GM23338 (cell line): ENCODE results near the gene PTBP2. TPM values are rescaled to one million over a fixed set of nuclear protein-coding genes. Genes with fewer than 3 reads are reported as not detected.
"Not testable (repeated sequence)": the region's sequence is repeated elsewhere in the genome, so short reads cannot be mapped to it uniquely, and the experiment has no call there.

Source experiments
- ATAC-seq: fragments of 200-7000 bp; cut with Tn5 transposase; 3 replicates; pipeline ENCODE4 v1.9.1; 2020
- DNase-seq: peaks from one replicate; pipeline ENCODE4 v3.0.0-alpha.2; 2015; ENCODE audit warnings: low spot score
- H2AFZ ChIP-seq: fragments of 200-600 bp; sonication (generic); 2 replicates; pipeline ENCODE4 v1.8.0; 2016; ENCODE audit warnings: antibody characterized with exemption, mild to moderate bottlenecking, moderate library complexity
- H3F3A ChIP-seq: fragments of 200-600 bp; sonication (generic); replicated peaks from 2 replicates; pipeline ENCODE4 v1.8.0; 2017; ENCODE audit warnings: antibody characterized with exemption, mixed run types, low read depth
- H3K27ac ChIP-seq: fragments of 200-600 bp; sonication (generic); 2 replicates; pipeline ENCODE4 v1.6.1; 2016; ENCODE audit warnings: low read depth
- H3K27me3 ChIP-seq: fragments of 200-600 bp; sonication (generic); 2 replicates; pipeline ENCODE4 v1.8.0; 2016; ENCODE audit warnings: mild to moderate bottlenecking, mixed run types, moderate library complexity; ENCODE audit not compliant: insufficient read depth
- H3K36me3 ChIP-seq: fragments of 200-600 bp; sonication (generic); 2 replicates; pipeline ENCODE4 v1.8.0; 2016; ENCODE audit warnings: mild to moderate bottlenecking; ENCODE audit not compliant: insufficient read depth
- H3K4me1 ChIP-seq: fragments of 200-600 bp; sonication (generic); 2 replicates; pipeline ENCODE4 v1.8.0; 2016; ENCODE audit warnings: mild to moderate bottlenecking, moderate library complexity; ENCODE audit not compliant: insufficient read depth
- H3K4me2 ChIP-seq: fragments of 200-600 bp; sonication (generic); 2 replicates; pipeline ENCODE4 v1.7.1; 2017; ENCODE audit warnings: mixed run types
- H3K4me3 ChIP-seq: fragments of 200-600 bp; sonication (generic); 2 replicates; pipeline ENCODE4 v1.6.1; 2016; ENCODE audit warnings: mixed run types
- H3K79me2 ChIP-seq: fragments of 200-600 bp; sonication (generic); replicated peaks from 2 replicates; pipeline ENCODE4 v1.8.0; 2017; ENCODE audit warnings: mild to moderate bottlenecking; ENCODE audit not compliant: insufficient read depth
- H3K9me2 ChIP-seq: fragments of 200-600 bp; sonication (generic); 2 replicates; pipeline ENCODE4 v1.8.0; 2017; ENCODE audit not compliant: insufficient read depth
- H4K20me1 ChIP-seq: fragments of 200-600 bp; sonication (generic); replicated peaks from 2 replicates; pipeline ENCODE4 v1.8.0; 2017; ENCODE audit warnings: mild to moderate bottlenecking; ENCODE audit not compliant: insufficient read depth
- H3K27ac Mint-ChIP-seq: 2 replicates; pipeline ENCODE4 v1.8.0; 2020; ENCODE audit warnings: inconsistent platforms, mild to moderate bottlenecking, moderate library complexity, mixed read lengths
- H3K27me3 Mint-ChIP-seq: 3 replicates; pipeline ENCODE4 v1.8.0; 2022; ENCODE audit warnings: low read depth, mild to moderate bottlenecking, moderate library complexity, mixed read lengths, inconsistent platforms; ENCODE audit not compliant: insufficient read depth, poor library complexity
- H3K36me3 Mint-ChIP-seq: 3 replicates; pipeline ENCODE4 v1.8.0; 2021; ENCODE audit warnings: low read depth, mild to moderate bottlenecking, inconsistent platforms, moderate library complexity, mixed read lengths
- H3K4me1 Mint-ChIP-seq: 3 replicates; pipeline ENCODE4 v1.8.0; 2020; ENCODE audit warnings: mild to moderate bottlenecking, inconsistent platforms, mixed read lengths
- H3K4me3 Mint-ChIP-seq: 3 replicates; pipeline ENCODE4 v1.8.0; 2021; ENCODE audit warnings: moderate library complexity, mild to moderate bottlenecking, inconsistent platforms, mixed read lengths
- H3K9me3 Mint-ChIP-seq: 3 replicates; pipeline ENCODE4 v1.8.0; 2020; ENCODE audit warnings: moderate library complexity, mild to moderate bottlenecking, inconsistent platforms, mixed read lengths
- NANOG ChIP-seq: IDR thresholded peaks from 2 replicates; pipeline ENCODE4 v1.6.1; 2016; ENCODE audit warnings: antibody characterized with exemption, borderline replicate concordance
- ZNF114 ChIP-seq: fragments of 250-450 bp; sonication (Bioruptor Pico); IDR thresholded peaks from 2 replicates; pipeline ENCODE4 v1.5.0; 2020; ENCODE audit warnings: mild to moderate bottlenecking, moderate library complexity
- polyA plus RNA-seq: library from polyadenylated mRNA; unstranded; fragments of >200 nt; fragmentation: Nextera tagmentation; extraction: Ambion mirVana; gene quantifications from 2 replicates; pipeline ENCODE4 v1.2.1, GENCODE V29; 2016
- total RNA-seq: library from RNA; depleted of rRNA; stranded (reverse); fragments of >200 nt; shearing (Covaris generic); gene quantifications from 2 replicates; pipeline ENCODE4 v1.2.3, GENCODE V29; 2014
- TF ChIP-seq, protein P1 (sequence below), 2 experiments: fragments of 200-600 bp in 1 of 2; sonication (generic) in 1 of 2; conservative IDR thresholded peaks; 2 replicates each; pipeline versions ENCODE4 v1.5.1 to v1.6.1; 2016 to 2017; ENCODE audit warnings: antibody characterized with exemption in 2 of 2, low read depth in 2 of 2, mild to moderate bottlenecking in 2 of 2, moderate library complexity in 1 of 2
- TF ChIP-seq, protein P2 (sequence below): IDR thresholded peaks from one replicate; pipeline ENCODE4 v1.6.1; 2018; ENCODE audit warnings: antibody characterized with exemption; ENCODE audit not compliant: unreplicated experiment

The PTBP2 gene
- total and polyA plus RNA-seq, 2 experiments from 2014 or later: 50.2 to 108 TPM

DNA sequence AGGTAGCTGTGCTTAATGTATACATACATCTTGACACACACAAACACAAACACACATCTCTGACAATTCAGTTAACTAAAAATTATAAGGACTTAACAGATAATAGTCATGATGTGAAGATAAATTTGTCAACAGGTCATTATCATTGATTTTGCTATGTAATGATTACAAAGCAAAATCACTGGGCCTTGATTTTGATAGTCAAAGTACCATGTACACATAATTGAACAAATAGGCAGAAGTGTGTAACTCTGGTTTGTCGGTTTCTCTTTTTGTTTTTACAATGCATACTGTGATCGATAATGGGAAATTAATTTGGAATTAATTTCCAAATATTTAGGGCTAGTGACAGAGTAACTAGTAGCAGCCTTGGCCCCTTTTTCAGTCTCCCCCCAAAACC, 30.8 kb downstream of the PTBP2 start (continued):
- TF ChIP-seq, protein P1, sequence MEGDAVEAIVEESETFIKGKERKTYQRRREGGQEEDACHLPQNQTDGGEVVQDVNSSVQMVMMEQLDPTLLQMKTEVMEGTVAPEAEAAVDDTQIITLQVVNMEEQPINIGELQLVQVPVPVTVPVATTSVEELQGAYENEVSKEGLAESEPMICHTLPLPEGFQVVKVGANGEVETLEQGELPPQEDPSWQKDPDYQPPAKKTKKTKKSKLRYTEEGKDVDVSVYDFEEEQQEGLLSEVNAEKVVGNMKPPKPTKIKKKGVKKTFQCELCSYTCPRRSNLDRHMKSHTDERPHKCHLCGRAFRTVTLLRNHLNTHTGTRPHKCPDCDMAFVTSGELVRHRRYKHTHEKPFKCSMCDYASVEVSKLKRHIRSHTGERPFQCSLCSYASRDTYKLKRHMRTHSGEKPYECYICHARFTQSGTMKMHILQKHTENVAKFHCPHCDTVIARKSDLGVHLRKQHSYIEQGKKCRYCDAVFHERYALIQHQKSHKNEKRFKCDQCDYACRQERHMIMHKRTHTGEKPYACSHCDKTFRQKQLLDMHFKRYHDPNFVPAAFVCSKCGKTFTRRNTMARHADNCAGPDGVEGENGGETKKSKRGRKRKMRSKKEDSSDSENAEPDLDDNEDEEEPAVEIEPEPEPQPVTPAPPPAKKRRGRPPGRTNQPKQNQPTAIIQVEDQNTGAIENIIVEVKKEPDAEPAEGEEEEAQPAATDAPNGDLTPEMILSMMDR (conservative IDR thresholded peaks at IDR 0.05; ENCODE audit: low read depth in 2 of 2): no peak
- no peak for TF ChIP-seq NANOG
- TF ChIP-seq, protein P2, sequence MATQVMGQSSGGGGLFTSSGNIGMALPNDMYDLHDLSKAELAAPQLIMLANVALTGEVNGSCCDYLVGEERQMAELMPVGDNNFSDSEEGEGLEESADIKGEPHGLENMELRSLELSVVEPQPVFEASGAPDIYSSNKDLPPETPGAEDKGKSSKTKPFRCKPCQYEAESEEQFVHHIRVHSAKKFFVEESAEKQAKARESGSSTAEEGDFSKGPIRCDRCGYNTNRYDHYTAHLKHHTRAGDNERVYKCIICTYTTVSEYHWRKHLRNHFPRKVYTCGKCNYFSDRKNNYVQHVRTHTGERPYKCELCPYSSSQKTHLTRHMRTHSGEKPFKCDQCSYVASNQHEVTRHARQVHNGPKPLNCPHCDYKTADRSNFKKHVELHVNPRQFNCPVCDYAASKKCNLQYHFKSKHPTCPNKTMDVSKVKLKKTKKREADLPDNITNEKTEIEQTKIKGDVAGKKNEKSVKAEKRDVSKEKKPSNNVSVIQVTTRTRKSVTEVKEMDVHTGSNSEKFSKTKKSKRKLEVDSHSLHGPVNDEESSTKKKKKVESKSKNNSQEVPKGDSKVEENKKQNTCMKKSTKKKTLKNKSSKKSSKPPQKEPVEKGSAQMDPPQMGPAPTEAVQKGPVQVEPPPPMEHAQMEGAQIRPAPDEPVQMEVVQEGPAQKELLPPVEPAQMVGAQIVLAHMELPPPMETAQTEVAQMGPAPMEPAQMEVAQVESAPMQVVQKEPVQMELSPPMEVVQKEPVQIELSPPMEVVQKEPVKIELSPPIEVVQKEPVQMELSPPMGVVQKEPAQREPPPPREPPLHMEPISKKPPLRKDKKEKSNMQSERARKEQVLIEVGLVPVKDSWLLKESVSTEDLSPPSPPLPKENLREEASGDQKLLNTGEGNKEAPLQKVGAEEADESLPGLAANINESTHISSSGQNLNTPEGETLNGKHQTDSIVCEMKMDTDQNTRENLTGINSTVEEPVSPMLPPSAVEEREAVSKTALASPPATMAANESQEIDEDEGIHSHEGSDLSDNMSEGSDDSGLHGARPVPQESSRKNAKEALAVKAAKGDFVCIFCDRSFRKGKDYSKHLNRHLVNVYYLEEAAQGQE: no peak

DNA sequence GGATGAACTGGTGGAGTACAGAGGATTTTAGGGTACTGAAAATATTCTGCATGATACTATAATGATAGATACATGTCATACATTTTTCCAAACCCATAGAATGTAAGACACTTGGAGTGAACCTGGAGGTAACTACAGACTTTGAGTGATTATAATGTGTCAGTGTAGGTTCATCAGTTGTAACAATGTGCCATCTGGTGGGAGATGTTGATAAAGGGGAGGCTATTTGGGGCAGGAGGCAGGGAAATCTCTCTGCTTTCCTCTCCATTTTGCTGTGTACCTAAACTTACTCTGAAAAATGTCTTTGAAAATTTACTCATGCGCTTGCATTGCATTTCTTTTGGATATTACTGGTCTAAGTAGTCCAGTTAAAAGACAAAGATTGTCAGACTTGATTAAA, 35.2 kb downstream of the PTBP2 start:
- Mint-ChIP-seq H3K9me3 (peaks cover 59% of the 10 kb centered on the region), H3K4me1 (no peaks in the 10 kb centered on the region), H3K36me3 (peaks cover 97% of the 10 kb centered on the region), H3K4me3 (no peak overlapping the region), H3K27me3 (peaks cover 4% of the 10 kb centered on the region), H3K27ac (no peak overlapping the region)
- Histone ChIP-seq H3K27me3 (no peaks in the 10 kb centered on the region), H3K4me3 (no peak overlapping the region), H3K9me2 (no peaks in the 10 kb centered on the region), H3K79me2 (peaks cover 95% of the 10 kb centered on the region), H2AFZ (no peak overlapping the region), H3K27ac (no peak overlapping the region), H3K4me2 (no peak overlapping the region), H3K4me1 (no peaks in the 10 kb centered on the region), H4K20me1 (peaks cover 3% of the 10 kb centered on the region; the same call in 1 of the 2 replicates), H3K36me3 (peaks cover 62% of the 10 kb centered on the region), H3F3A (no peaks in the 10 kb centered on the region)
- ATAC-seq (no peak), DNase-seq (no peak)
- no peak for TF ChIP-seq ZNF114
- TF ChIP-seq, protein P1 (conservative IDR thresholded peaks at IDR 0.05; ENCODE audit: low read depth in 2 of 2): peak in 1 of 2 experiments; percentile 41; a peak in 3 of 4 replicates

DNA sequence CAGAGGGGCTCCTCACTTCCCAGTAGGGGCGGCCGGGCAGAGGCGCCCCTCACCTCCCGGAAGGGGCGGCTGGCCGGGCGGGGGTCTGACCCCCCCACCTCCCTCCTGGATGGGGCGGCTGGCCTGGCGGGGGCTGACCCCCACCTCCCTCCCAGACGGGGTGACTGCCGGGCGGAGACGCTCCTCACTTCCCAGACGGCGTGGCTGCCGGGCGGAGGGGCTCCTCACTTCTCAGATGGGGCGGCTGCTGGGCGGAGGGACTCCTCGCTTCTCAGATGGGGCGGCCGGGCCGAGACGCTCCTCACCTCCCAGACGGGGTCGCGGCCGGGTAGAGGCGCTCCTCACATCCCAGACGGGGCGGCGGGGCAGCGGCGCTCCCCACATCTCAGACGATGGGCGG, 41.0 kb downstream of the PTBP2 start:
- not testable (repeated sequence) for H3F3A ChIP-seq, H3K4me1 Mint-ChIP-seq, H3K27ac Mint-ChIP-seq, H3K4me2 ChIP-seq, H3K27me3 Mint-ChIP-seq, H3K4me3 ChIP-seq, H3K27ac ChIP-seq, H3K9me2 ChIP-seq, H4K20me1 ChIP-seq, ATAC-seq, DNase-seq, H3K4me3 Mint-ChIP-seq, H3K27me3 ChIP-seq, H3K4me1 ChIP-seq, H2AFZ ChIP-seq
- H3K36me3 Mint-ChIP-seq: peaks cover 66% of the 10 kb centered on the region
- H3K79me2 ChIP-seq: peaks cover 80% of the 10 kb centered on the region
- H3K36me3 ChIP-seq: peaks cover 35% of the 10 kb centered on the region
- peaks cover 46% of the 10 kb centered on the region for H3K9me3 Mint-ChIP-seq
